SK-N-MC (cell line): ENCODE data around the gene TREML4.

Experiments used
- EZH2 ChIP-seq: fragments of 200-600 bp; sonication (generic); IDR thresholded peaks from one replicate; pipeline ENCODE4 v1.6.1; 2017; ENCODE audit warnings: antibody characterized with exemption
- POLR2AphosphoS5 ChIP-seq: IDR thresholded peaks from 2 replicates; pipeline ENCODE4 v1.6.1; 2012; ENCODE audit warnings: mild to moderate bottlenecking, low read depth, low read length, borderline replicate concordance

DNA sequence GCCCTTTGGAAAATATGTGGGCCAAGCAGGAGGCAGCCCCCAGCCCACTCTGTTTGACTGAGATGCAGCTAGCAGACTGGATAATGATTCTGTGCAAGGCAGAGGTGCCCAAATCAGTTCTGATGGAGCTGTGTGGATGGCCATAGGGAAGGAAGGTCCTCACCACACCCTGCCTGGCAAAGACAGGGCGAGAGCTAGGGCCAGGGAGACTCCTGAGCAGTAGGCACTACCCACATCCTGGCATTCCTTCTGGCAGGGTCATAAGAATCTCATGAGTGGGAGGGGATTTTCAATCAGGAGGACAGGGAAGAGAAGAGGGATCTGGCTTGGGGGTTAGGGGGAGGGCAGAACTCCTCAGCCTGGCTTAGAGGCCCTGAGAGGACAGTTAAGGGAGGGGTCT is 46.6 kb upstream of the TREML4 start:
- no peak for TF ChIP-seq POLR2AphosphoS5
- no peak for TF ChIP-seq EZH2
